HEK293 (cell line): ENCODE results near the gene CSTF1.

Experiments
- CTCF ChIA-PET: fragments of 350-600 bp; formaldehyde crosslinking; extraction: SDS; loops from one replicate; lab custom pipeline; 2021; ENCODE audit warnings: antibody characterized with exemption; lab: Yijun Ruan, JAX
- POLR2A ChIA-PET: fragments of 300-600 bp; formaldehyde crosslinking; extraction: SDS; loops from one replicate; lab custom pipeline; 2020; ENCODE audit warnings: antibody characterized with exemption, inconsistent platforms; lab: Yijun Ruan, JAX
- H3K27ac ChIP-seq: fragments of 200-500 bp; sonication (Bioruptor generic); 2 replicates; pipeline ENCODE4 v1.5.1; 2014; ENCODE audit warnings: low read depth, low read length, control low read depth, inconsistent platforms; ENCODE audit errors: extremely low read depth
- H3K36me3 ChIP-seq, 2 experiments: fragments of 200-500 bp in 1 of 2; sonication (Bioruptor generic) in 1 of 2; 1 replicate in 1 of 2; 2 replicates in 1 of 2; pipeline ENCODE4 v1.5.1; 2014 to 2017; ENCODE audit warnings: inconsistent platforms in 2 of 2, low read length in 2 of 2; ENCODE audit not compliant: control insufficient read depth in 2 of 2, insufficient read depth in 1 of 2
- H3K4me1 ChIP-seq: fragments of 200-500 bp; sonication (Bioruptor generic); 2 replicates; pipeline ENCODE4 v1.5.1; 2014; ENCODE audit warnings: mild to moderate bottlenecking, low read length, inconsistent platforms; ENCODE audit not compliant: control insufficient read depth, insufficient read depth
- H3K4me3 ChIP-seq: 2 replicates; pipeline ENCODE4 v1.5.1; 2011; ENCODE audit warnings: low read depth, mild to moderate bottlenecking, control low read depth, low read length, moderate library complexity
- H3K9me3 ChIP-seq: fragments of 200-500 bp; sonication (Bioruptor generic); 2 replicates; pipeline ENCODE4 v1.5.1; 2014; ENCODE audit warnings: low read depth, low read length, inconsistent platforms; ENCODE audit not compliant: control insufficient read depth, insufficient read depth
- GLI2 ChIP-seq: fragments of 450-650 bp; formaldehyde crosslinking; IDR thresholded peaks from 2 replicates; pipeline ENCODE4; 2017; ENCODE audit warnings: missing biosample characterization, missing genetic modification characterization, low read depth, borderline replicate concordance
- HOXC10 ChIP-seq: sonication (generic); formaldehyde crosslinking; IDR thresholded peaks from 2 replicates; pipeline ENCODE4 v1.8.1; 2023; ENCODE audit warnings: mild to moderate bottlenecking, missing genetic modification reagents
- SETDB1 ChIP-seq: IDR thresholded peaks from one replicate; pipeline ENCODE4 v1.6.1; 2017; ENCODE audit warnings: mild to moderate bottlenecking, low read length, moderate library complexity, mixed read lengths; ENCODE audit not compliant: insufficient read length
- SP3 ChIP-seq: fragments of 450-650 bp; formaldehyde crosslinking; IDR thresholded peaks from 2 replicates; pipeline ENCODE4 v1.5.1; 2016; ENCODE audit warnings: missing biosample characterization, missing genetic modification characterization
- TCF7L2 ChIP-seq: IDR thresholded peaks from 2 replicates; pipeline ENCODE4 v1.6.1; 2011; ENCODE audit warnings: low read depth, mild to moderate bottlenecking, inconsistent platforms, low read length, moderate library complexity, borderline replicate concordance
- ZFP3 ChIP-seq: fragments of 450-650 bp; formaldehyde crosslinking; IDR thresholded peaks from 2 replicates; pipeline ENCODE4 v1.5.1; 2016; ENCODE audit warnings: low read depth, missing biosample characterization, missing genetic modification characterization
- ZFP69B ChIP-seq: fragments of 450-650 bp; formaldehyde crosslinking; IDR thresholded peaks from 2 replicates; pipeline ENCODE4 v1.5.1; 2016; ENCODE audit warnings: missing biosample characterization, missing genetic modification characterization
- ZNF175 ChIP-seq: fragments of 450-650 bp; formaldehyde crosslinking; IDR thresholded peaks from 2 replicates; pipeline ENCODE4 v1.5.1; 2016; ENCODE audit warnings: missing biosample characterization, missing genetic modification characterization
- ZNF202 ChIP-seq: fragments of 450-650 bp; formaldehyde crosslinking; IDR thresholded peaks from 2 replicates; pipeline ENCODE4 v1.5.1; 2016; ENCODE audit warnings: missing biosample characterization, missing genetic modification characterization, borderline replicate concordance
- ZNF335 ChIP-seq: fragments of 450-650 bp; formaldehyde crosslinking; conservative IDR thresholded peaks from 2 replicates; pipeline ENCODE4 v1.5.1; 2016; ENCODE audit warnings: missing biosample characterization, missing genetic modification characterization
- ZNF391 ChIP-seq: fragments of 450-650 bp; formaldehyde crosslinking; IDR thresholded peaks from 2 replicates; pipeline ENCODE4 v1.5.1; 2016; ENCODE audit warnings: low read depth, missing biosample characterization, missing genetic modification characterization, borderline replicate concordance
- ZNF623 ChIP-seq: fragments of 450-650 bp; formaldehyde crosslinking; IDR thresholded peaks from 2 replicates; pipeline ENCODE4 v1.5.1; 2016; ENCODE audit warnings: missing biosample characterization, missing genetic modification characterization
- ZNF76 ChIP-seq: fragments of 450-650 bp; formaldehyde crosslinking; IDR thresholded peaks from 2 replicates; pipeline ENCODE4; 2016; ENCODE audit warnings: low read depth, missing biosample characterization, missing genetic modification characterization, borderline replicate concordance
- TF ChIP-seq, protein P1 (sequence below): IDR thresholded peaks from 2 replicates; pipeline ENCODE4 v1.6.1; 2011; ENCODE audit warnings: mild to moderate bottlenecking, low read depth, low read length, borderline replicate concordance
- TF ChIP-seq, protein P2 (sequence below): fragments of 450-650 bp; formaldehyde crosslinking; IDR thresholded peaks from 2 replicates; pipeline ENCODE4 v1.5.1; 2016; ENCODE audit warnings: missing biosample characterization, missing genetic modification characterization, borderline replicate concordance
- TF ChIP-seq, protein P3 (sequence below): fragments of 450-650 bp; formaldehyde crosslinking; IDR thresholded peaks from 2 replicates; pipeline ENCODE4 v1.5.1; 2016; ENCODE audit warnings: missing biosample characterization, missing genetic modification characterization, low read depth

The CSTF1 gene

GRCh38 chr20:56439771-56440291, 47.4 kb downstream of the CSTF1 start:
- ChIA-PET CTCF (no interaction called here), POLR2A (no interaction called here)
- H3K27ac ChIP-seq: no peak overlapping the region
- H3K9me3 ChIP-seq: no peaks in the 10 kb centered on the region
- H3K4me3 ChIP-seq: no peak overlapping the region
- no peaks in the 10 kb centered on the region for H3K36me3 ChIP-seq
- no peak for TF ChIP-seq SP3 (tag by site-specific recombination)
- TF ChIP-seq ZNF202 (tag by site-specific recombination): no peak
- TF ChIP-seq, protein P1, sequence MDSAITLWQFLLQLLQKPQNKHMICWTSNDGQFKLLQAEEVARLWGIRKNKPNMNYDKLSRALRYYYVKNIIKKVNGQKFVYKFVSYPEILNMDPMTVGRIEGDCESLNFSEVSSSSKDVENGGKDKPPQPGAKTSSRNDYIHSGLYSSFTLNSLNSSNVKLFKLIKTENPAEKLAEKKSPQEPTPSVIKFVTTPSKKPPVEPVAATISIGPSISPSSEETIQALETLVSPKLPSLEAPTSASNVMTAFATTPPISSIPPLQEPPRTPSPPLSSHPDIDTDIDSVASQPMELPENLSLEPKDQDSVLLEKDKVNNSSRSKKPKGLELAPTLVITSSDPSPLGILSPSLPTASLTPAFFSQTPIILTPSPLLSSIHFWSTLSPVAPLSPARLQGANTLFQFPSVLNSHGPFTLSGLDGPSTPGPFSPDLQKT: no peak
- no peak for TF ChIP-seq SETDB1
- no peak for TF ChIP-seq HOXC10 (CRISPR knock-in tag)
- no peak for TF ChIP-seq ZNF391
- TF ChIP-seq ZFP69B (tag by site-specific recombination): no peak
- TF ChIP-seq ZNF175 (tag by site-specific recombination): no peak
- TF ChIP-seq, protein P2, sequence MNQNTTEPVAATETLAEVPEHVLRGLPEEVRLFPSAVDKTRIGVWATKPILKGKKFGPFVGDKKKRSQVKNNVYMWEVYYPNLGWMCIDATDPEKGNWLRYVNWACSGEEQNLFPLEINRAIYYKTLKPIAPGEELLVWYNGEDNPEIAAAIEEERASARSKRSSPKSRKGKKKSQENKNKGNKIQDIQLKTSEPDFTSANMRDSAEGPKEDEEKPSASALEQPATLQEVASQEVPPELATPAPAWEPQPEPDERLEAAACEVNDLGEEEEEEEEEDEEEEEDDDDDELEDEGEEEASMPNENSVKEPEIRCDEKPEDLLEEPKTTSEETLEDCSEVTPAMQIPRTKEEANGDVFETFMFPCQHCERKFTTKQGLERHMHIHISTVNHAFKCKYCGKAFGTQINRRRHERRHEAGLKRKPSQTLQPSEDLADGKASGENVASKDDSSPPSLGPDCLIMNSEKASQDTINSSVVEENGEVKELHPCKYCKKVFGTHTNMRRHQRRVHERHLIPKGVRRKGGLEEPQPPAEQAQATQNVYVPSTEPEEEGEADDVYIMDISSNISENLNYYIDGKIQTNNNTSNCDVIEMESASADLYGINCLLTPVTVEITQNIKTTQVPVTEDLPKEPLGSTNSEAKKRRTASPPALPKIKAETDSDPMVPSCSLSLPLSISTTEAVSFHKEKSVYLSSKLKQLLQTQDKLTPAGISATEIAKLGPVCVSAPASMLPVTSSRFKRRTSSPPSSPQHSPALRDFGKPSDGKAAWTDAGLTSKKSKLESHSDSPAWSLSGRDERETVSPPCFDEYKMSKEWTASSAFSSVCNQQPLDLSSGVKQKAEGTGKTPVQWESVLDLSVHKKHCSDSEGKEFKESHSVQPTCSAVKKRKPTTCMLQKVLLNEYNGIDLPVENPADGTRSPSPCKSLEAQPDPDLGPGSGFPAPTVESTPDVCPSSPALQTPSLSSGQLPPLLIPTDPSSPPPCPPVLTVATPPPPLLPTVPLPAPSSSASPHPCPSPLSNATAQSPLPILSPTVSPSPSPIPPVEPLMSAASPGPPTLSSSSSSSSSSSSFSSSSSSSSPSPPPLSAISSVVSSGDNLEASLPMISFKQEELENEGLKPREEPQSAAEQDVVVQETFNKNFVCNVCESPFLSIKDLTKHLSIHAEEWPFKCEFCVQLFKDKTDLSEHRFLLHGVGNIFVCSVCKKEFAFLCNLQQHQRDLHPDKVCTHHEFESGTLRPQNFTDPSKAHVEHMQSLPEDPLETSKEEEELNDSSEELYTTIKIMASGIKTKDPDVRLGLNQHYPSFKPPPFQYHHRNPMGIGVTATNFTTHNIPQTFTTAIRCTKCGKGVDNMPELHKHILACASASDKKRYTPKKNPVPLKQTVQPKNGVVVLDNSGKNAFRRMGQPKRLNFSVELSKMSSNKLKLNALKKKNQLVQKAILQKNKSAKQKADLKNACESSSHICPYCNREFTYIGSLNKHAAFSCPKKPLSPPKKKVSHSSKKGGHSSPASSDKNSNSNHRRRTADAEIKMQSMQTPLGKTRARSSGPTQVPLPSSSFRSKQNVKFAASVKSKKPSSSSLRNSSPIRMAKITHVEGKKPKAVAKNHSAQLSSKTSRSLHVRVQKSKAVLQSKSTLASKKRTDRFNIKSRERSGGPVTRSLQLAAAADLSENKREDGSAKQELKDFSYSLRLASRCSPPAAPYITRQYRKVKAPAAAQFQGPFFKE (tag by site-specific recombination): no peak
- TF ChIP-seq TCF7L2: no peak
- TF ChIP-seq ZNF335 (tag by site-specific recombination): no peak
- TF ChIP-seq GLI2 (tag by site-specific recombination): no peak
- TF ChIP-seq, protein P3, sequence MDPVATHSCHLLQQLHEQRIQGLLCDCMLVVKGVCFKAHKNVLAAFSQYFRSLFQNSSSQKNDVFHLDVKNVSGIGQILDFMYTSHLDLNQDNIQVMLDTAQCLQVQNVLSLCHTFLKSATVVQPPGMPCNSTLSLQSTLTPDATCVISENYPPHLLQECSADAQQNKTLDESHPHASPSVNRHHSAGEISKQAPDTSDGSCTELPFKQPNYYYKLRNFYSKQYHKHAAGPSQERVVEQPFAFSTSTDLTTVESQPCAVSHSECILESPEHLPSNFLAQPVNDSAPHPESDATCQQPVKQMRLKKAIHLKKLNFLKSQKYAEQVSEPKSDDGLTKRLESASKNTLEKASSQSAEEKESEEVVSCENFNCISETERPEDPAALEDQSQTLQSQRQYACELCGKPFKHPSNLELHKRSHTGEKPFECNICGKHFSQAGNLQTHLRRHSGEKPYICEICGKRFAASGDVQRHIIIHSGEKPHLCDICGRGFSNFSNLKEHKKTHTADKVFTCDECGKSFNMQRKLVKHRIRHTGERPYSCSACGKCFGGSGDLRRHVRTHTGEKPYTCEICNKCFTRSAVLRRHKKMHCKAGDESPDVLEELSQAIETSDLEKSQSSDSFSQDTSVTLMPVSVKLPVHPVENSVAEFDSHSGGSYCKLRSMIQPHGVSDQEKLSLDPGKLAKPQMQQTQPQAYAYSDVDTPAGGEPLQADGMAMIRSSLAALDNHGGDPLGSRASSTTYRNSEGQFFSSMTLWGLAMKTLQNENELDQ (tag by site-specific recombination): no peak
- TF ChIP-seq ZNF623 (tag by site-specific recombination): no peak
- TF ChIP-seq ZNF76 (tag by site-specific recombination): no peak
- no peak for TF ChIP-seq ZFP3 (tag by site-specific recombination)
- no peaks in the 10 kb centered on the region for H3K4me1 ChIP-seq
